ENCODE data around the gene SETD1B. TPM values are rescaled to one million over a fixed set of nuclear protein-coding genes. Genes with fewer than 3 reads are reported as not detected.

The SETD1B gene
- total and polyA plus RNA-seq, 2 donors (not counting 3 experiments of a cell fraction or from before 2014, with no cell fraction given): 2.6 to 27.0 TPM

GRCh38 chr12:121820056-121820455 is 16.2 kb downstream of the SETD1B start:
- Histone ChIP-seq H3K9me3 (replicated peaks; ENCODE audit: control insufficient read depth, insufficient read depth, low read length) (no peaks in the 10 kb centered on the region), H3K9ac (replicated peaks; ENCODE audit: extremely low read depth, insufficient read depth, low read length) (no peak overlapping the region), H3K79me2 (ENCODE audit: control insufficient read depth, insufficient read depth, low read length) (peaks cover 4% of the 10 kb centered on the region), H3K9me1 (replicated peaks; ENCODE audit: control insufficient read depth, extremely low read depth, insufficient read depth, low read length) (no peaks in the 10 kb centered on the region), H3K27me3 (ENCODE audit: control insufficient read depth in 2 of 2, insufficient read depth in 2 of 2, low read length in 2 of 2) (no peaks in the 10 kb centered on the region), H3K4me3 (replicated peaks in 1 of 3; ENCODE audit: insufficient read depth in 1 of 3, low read depth in 1 of 3, low read length in 3 of 3) (no peak overlapping the region), H3K27ac (ENCODE audit: insufficient read depth, low read depth, low read length) (no peak overlapping the region), H4K20me1 (replicated peaks; ENCODE audit: control insufficient read depth, extremely low read depth, insufficient read depth, low read length) (no peaks in the 10 kb centered on the region), H2AFZ (ENCODE audit: low read depth, low read length) (no peak overlapping the region), H3K36me3 (ENCODE audit: control insufficient read depth in 2 of 2, extremely low read depth in 1 of 2, insufficient read depth in 2 of 2, low read length in 2 of 2) (peaks cover 23 to 45% of the 10 kb centered on the region in 2 experiments), H3K4me1 (ENCODE audit: control insufficient read depth, extremely low read depth, insufficient read depth, low read length) (no peaks in the 10 kb centered on the region), H3K4me2 (ENCODE audit: insufficient read depth, low read length) (no peak overlapping the region)
- CTCF ChIA-PET: no interaction called here
- TF ChIP-seq MAX (IDR thresholded peaks at IDR 0.05; ENCODE audit: insufficient read depth, insufficient read length) (no peak), GATA2 (IDR thresholded peaks at IDR 0.05; ENCODE audit: insufficient read depth, insufficient read length, low read depth, low read length) (no peak), EZH2 (IDR thresholded peaks at IDR 0.05; ENCODE audit: borderline replicate concordance, low read depth, low read length, severe bottlenecking) (no peak), POLR2AphosphoS5 (IDR thresholded peaks at IDR 0.05; ENCODE audit: insufficient read depth, low read depth, low read length) (no peak), POLR2A (IDR thresholded peaks at IDR 0.05; ENCODE audit: low read depth, low read length) (no peak), FOS (IDR thresholded peaks at IDR 0.05; ENCODE audit: borderline replicate concordance, insufficient read depth, low read length) (no peak), JUN (IDR thresholded peaks at IDR 0.05; ENCODE audit: borderline replicate concordance, insufficient read depth, insufficient read length, low read depth) (no peak), MYC (IDR thresholded peaks at IDR 0.05; ENCODE audit: low read depth, low read length) (no peak)
- TF ChIP-seq, protein P1, sequence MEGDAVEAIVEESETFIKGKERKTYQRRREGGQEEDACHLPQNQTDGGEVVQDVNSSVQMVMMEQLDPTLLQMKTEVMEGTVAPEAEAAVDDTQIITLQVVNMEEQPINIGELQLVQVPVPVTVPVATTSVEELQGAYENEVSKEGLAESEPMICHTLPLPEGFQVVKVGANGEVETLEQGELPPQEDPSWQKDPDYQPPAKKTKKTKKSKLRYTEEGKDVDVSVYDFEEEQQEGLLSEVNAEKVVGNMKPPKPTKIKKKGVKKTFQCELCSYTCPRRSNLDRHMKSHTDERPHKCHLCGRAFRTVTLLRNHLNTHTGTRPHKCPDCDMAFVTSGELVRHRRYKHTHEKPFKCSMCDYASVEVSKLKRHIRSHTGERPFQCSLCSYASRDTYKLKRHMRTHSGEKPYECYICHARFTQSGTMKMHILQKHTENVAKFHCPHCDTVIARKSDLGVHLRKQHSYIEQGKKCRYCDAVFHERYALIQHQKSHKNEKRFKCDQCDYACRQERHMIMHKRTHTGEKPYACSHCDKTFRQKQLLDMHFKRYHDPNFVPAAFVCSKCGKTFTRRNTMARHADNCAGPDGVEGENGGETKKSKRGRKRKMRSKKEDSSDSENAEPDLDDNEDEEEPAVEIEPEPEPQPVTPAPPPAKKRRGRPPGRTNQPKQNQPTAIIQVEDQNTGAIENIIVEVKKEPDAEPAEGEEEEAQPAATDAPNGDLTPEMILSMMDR (IDR thresholded peaks at IDR 0.05; ENCODE audit: extremely low read depth in 1 of 2, insufficient read depth in 1 of 2, low read depth in 1 of 2, low read length in 2 of 2): no peak
- POLR2A ChIA-PET: no interaction called here
- BruUV-seq (replicated peaks): no TSS peak
- no peak for DNase-seq (ENCODE audit: low read depth, low spot score)
- intact Hi-C loops (cut with micrococcal nuclease): no loop called here
- FAIRE-seq: no peak
- dilution Hi-C loops (cut with MboI; ENCODE audit: extremely low pct_ligation_motif_present, low sequenced_read_pairs): no loop called here

All from endothelial cell of umbilical vein (primary cell).